ENCODE results near the gene OR11H7.
"Not testable (repeated sequence)": the region's sequence is repeated elsewhere in the genome, so short reads cannot be mapped to it uniquely, and the experiment has no call there.

Gene OR11H7

DNA sequence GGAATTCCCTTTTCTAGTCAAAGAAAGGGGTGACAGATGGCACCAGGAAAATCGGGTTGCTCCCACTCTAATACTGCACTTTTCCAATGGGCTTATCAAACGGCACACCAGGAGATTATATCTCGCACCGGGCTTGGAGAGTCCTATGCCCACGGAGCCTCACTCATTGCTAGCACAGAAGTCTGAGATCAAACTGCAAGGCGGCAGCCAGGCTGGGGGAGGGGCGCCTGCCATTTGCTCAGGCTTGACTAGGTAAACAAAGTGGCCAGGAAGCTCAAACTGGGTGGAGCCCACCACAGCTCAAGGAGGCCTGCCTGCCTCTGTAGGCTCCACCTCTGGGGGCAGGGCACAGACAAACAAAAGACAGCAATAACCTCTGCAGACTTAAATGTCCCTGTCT lies 51.5 kb downstream of the OR11H7 start:
- not testable (repeated sequence) for DNase-seq

All from retina (tissue), 1 donor.